HCT116 (cell line): ENCODE data around the gene BDKRB1. TPM values are rescaled to one million over a fixed set of nuclear protein-coding genes. Genes with fewer than 3 reads are reported as not detected.

Source experiments
- ATAC-seq: fragments of 200-7000 bp; cut with Tn5 transposase; 2 replicates; pipeline ENCODE4 v1.9.1; 2020; ENCODE audit warnings: mild to moderate bottlenecking, moderate library complexity
- BruUV-seq: library from RNA; stranded (reverse); fragments of 400-500 nt; replicated peaks from 2 replicates; lab custom pipeline; 2021; lab: Mats Ljungman, UMichigan
- CTCF ChIA-PET: fragments of 300-600 bp; sonication (Branson Sonifier 250); formaldehyde crosslinking; loops from one replicate; lab custom pipeline; 2021; ENCODE audit warnings: antibody characterized with exemption; lab: Charles Lee
- POLR2A ChIA-PET: fragments of 300-600, 350-600 bp; sonication (Branson Sonifier 250); formaldehyde crosslinking; loops from one replicate; lab custom pipeline; 2021; ENCODE audit warnings: antibody characterized with exemption; lab: Charles Lee
- RAD21 ChIA-PET, 2 experiments: fragments of 300-600 bp; sonication (Branson Sonifier 250); formaldehyde crosslinking; loops; one replicate each; lab custom pipeline; 2023; ENCODE audit warnings: low total read pairs in 2 of 2; ENCODE audit not compliant: uncharacterized antibody in 2 of 2, unreplicated experiment in 2 of 2, low non-redundant PET in 1 of 2; lab: Charles Lee
- DNase-seq: peaks from one replicate; pipeline ENCODE4 v3.0.0-alpha.2; 2010; ENCODE audit warnings: low read depth, low spot score
- H2AFZ ChIP-seq: fragments of 200-600 bp; shearing (Covaris generic), sonication (generic); 2 replicates; pipeline ENCODE4 v1.6.1; 2017; ENCODE audit warnings: low read depth, mixed run types, mixed read lengths, antibody characterized with exemption, low read length; ENCODE audit not compliant: poor library complexity, severe bottlenecking
- H3K27ac ChIP-seq: 2 replicates; pipeline ENCODE4 v1.5.1; 2012; ENCODE audit warnings: low read depth, low read length
- H3K27me3 ChIP-seq: fragments of 200-600 bp; sonication (generic); 2 replicates; pipeline ENCODE4 v1.6.1; 2016; ENCODE audit warnings: mixed run types, low read length, mixed read lengths; ENCODE audit not compliant: insufficient read depth
- H3K36me3 ChIP-seq, 2 experiments: fragments of 200-500 bp in 1 of 2; fragments of 200-600 bp in 1 of 2; sonication (Bioruptor generic) in 1 of 2; sonication (generic) in 1 of 2; 2 replicates each; pipeline versions ENCODE4 v1.5.1 to v1.6.1; 2014 to 2016; ENCODE audit warnings: low read length in 2 of 2, inconsistent platforms in 1 of 2, mixed read lengths in 1 of 2, mixed run types in 1 of 2; ENCODE audit not compliant: insufficient read depth in 2 of 2, control insufficient read depth in 1 of 2
- H3K4me1 ChIP-seq, 2 experiments: fragments of 200-600 bp in 1 of 2; sonication (generic) in 1 of 2; 2 replicates each; pipeline versions ENCODE4 v1.5.1 to v1.6.1; 2012 to 2017; ENCODE audit warnings: low read length in 2 of 2, inconsistent platforms in 1 of 2, mild to moderate bottlenecking in 1 of 2, mixed read lengths in 1 of 2, mixed run types in 1 of 2, moderate library complexity in 1 of 2; ENCODE audit not compliant: insufficient read depth in 2 of 2, control insufficient read depth in 1 of 2
- H3K4me2 ChIP-seq: fragments of 200-600 bp; sonication (generic); 2 replicates; pipeline ENCODE4 v1.6.1; 2017; ENCODE audit warnings: mixed run types, low read length, mixed read lengths
- H3K4me3 ChIP-seq, 2 experiments: fragments of 200-600 bp in 1 of 2; sonication (generic) in 1 of 2; replicated peaks in 1 of 2; 2 replicates each; pipeline ENCODE4 v1.5.1; 2011 to 2016; ENCODE audit warnings: low read length in 2 of 2, control low read depth in 1 of 2, low read depth in 1 of 2, mild to moderate bottlenecking in 1 of 2, mixed read lengths in 1 of 2, mixed run types in 1 of 2
- H3K79me2 ChIP-seq: fragments of 200-600 bp; sonication (generic); 2 replicates; pipeline ENCODE4 v1.6.1; 2017; ENCODE audit warnings: mild to moderate bottlenecking, mixed run types, low read length, moderate library complexity, mixed read lengths; ENCODE audit not compliant: insufficient read depth
- H3K9ac ChIP-seq: fragments of 200-600 bp; sonication (generic); 2 replicates; pipeline ENCODE4 v1.6.1; 2016; ENCODE audit warnings: low read length, mixed read lengths
- H3K9me2 ChIP-seq: fragments of 200-600 bp; sonication (generic), shearing (Covaris generic); 2 replicates; pipeline ENCODE4 v1.6.1; 2017; ENCODE audit warnings: mixed run types, mild to moderate bottlenecking, moderate library complexity; ENCODE audit not compliant: insufficient read depth
- H3K9me3 ChIP-seq, 2 experiments: fragments of 200-500 bp in 1 of 2; fragments of 200-600 bp in 1 of 2; sonication (Bioruptor generic) in 1 of 2; sonication (generic) in 1 of 2; 2 replicates each; pipeline ENCODE4 v1.6.1; 2014 to 2017; ENCODE audit warnings: low read length in 2 of 2, mixed read lengths in 2 of 2, inconsistent platforms in 1 of 2, low read depth in 1 of 2, mild to moderate bottlenecking in 1 of 2, mixed run types in 1 of 2, moderate library complexity in 1 of 2; ENCODE audit not compliant: control insufficient read depth in 1 of 2, insufficient read depth in 1 of 2
- H4K20me1 ChIP-seq: fragments of 200-600 bp; sonication (generic), shearing (Covaris generic); 2 replicates; pipeline ENCODE4 v1.6.1; 2017; ENCODE audit warnings: mixed run types, mild to moderate bottlenecking, moderate library complexity; ENCODE audit not compliant: insufficient read depth
- CBX3 ChIP-seq: IDR thresholded peaks from 2 replicates; pipeline ENCODE4 v1.6.1; 2012; ENCODE audit warnings: low read depth
- ELF1 ChIP-seq: IDR thresholded peaks from 2 replicates; pipeline ENCODE4 v1.6.1; 2012; ENCODE audit warnings: low read depth, borderline replicate concordance
- FOSL1 ChIP-seq: IDR thresholded peaks from 2 replicates; pipeline ENCODE4 v1.6.1; 2012; ENCODE audit warnings: low read depth
- JUND ChIP-seq: IDR thresholded peaks from 2 replicates; pipeline ENCODE4 v1.6.1; 2012
- POLR2AphosphoS5 ChIP-seq: IDR thresholded peaks from 2 replicates; pipeline ENCODE4 v1.6.1; 2011; ENCODE audit warnings: mild to moderate bottlenecking, low read depth, low read length, moderate library complexity
- TCF7L2 ChIP-seq: IDR thresholded peaks from 2 replicates; pipeline ENCODE4 v1.7.0; 2011; ENCODE audit warnings: borderline replicate concordance, inconsistent platforms; ENCODE audit not compliant: insufficient read depth, insufficient read length; ENCODE audit errors: extremely low read depth
- YY1 ChIP-seq: IDR thresholded peaks from 2 replicates; pipeline ENCODE4 v1.6.1; 2011; ENCODE audit warnings: low read length, low read depth, moderate library complexity, mild to moderate bottlenecking; ENCODE audit not compliant: insufficient replicate concordance; ENCODE audit errors: extremely low read depth
- intact Hi-C: fragments of 100-400 bp; cut with micrococcal nuclease; formaldehyde crosslinking; loops from 2 replicates; pipeline ENCODE4 v1.10.0; 2022
- total RNA-seq: library from RNA; stranded (reverse); gene quantifications from one replicate; pipeline ENCODE4 v1.2.1, GENCODE V29; 2021; ENCODE audit not compliant: unreplicated experiment
- TF ChIP-seq, protein P1 (sequence below), 3 experiments: fragments of 200-600 bp in 1 of 3; sonication (generic) in 1 of 3; IDR thresholded peaks in 2 of 3; conservative IDR thresholded peaks in 1 of 3; 2 replicates each; pipeline ENCODE4 v1.5.1; 2012 to 2017; ENCODE audit warnings: low read depth in 2 of 3, low read length in 2 of 3, antibody characterized with exemption in 1 of 3, borderline replicate concordance in 1 of 3, control low read depth in 1 of 3, mild to moderate bottlenecking in 1 of 3, mixed read lengths in 1 of 3, mixed run types in 1 of 3, moderate library complexity in 1 of 3; ENCODE audit not compliant: insufficient read depth in 1 of 3

The BDKRB1 gene
- total RNA-seq, 1 experiment from 2014 or later, result not detected

DNA sequence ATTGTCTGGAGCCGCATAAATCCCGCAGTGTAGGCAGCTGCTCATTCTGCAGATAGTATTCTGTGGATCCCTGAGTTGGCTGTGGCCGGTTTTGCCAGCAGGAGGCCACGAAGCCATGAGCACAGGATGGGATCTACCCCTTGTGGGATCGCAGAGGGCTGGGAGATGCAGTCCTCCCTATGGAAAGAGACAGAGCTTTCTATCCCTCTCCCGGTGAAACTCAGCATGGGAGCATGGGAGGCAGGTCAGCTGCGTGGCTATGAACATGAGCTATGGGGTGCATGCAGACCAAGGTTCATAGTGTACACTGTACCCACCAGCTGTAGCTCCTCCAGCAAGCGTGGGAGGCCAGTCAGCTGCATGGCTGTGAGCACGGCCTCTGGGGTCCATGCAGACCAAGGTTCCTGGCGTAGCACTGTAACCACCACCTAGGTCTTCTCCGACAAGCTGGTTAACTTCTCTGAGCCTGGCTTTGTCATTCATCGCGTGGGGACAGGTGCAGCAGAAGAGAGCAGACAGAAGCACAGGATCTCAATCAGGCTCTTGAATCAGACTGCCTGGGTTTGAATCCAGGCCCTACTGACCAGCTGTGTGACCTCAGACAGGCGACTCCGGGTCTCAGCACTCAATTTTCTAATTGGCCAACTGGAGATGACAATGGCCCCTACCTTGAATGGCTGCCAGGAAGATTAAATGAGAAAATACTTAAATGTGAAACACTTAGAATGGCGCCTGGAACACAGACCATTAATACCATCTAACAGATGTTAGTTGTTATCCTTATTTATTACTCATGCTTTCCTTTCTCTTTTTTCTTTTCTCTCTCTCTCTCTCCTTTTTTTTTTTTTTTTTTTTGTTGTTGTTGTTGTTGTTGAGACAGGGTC, 6.0 kb downstream of the BDKRB1 start:
- DNase-seq (no peak), ATAC-seq (peak; percentile 50; the same call in 1 of the 2 replicates)
- H3K9me2 ChIP-seq, result no peaks in the 10 kb centered on the region
- H2AFZ ChIP-seq, result no peak overlapping the region
- H3K27me3 ChIP-seq, result peaks cover 26% of the 10 kb centered on the region
- H3K4me3 ChIP-seq, result no peak overlapping the region
- H3K9me3 ChIP-seq, result no peaks in the 10 kb centered on the region
- ChIA-PET POLR2A (no interaction called here), RAD21 (no interaction called here), CTCF (interaction anchor here (1.4 kb wide), 1 partner anchor 161 kb away, joined by 3 read pairs; no protein-coding TSS in a partner anchor)
- H3K36me3 ChIP-seq, result no peaks in the 10 kb centered on the region
- H3K4me1 ChIP-seq, result no peaks in the 10 kb centered on the region
- no peak overlapping the region for H3K27ac ChIP-seq
- intact Hi-C loops, result no loop called here
- TF ChIP-seq YY1 (no peak), ELF1 (no peak), CBX3 (no peak), FOSL1 (no peak), POLR2AphosphoS5 (no peak), TCF7L2 (no peak), JUND (no peak)
- TF ChIP-seq, protein P1, sequence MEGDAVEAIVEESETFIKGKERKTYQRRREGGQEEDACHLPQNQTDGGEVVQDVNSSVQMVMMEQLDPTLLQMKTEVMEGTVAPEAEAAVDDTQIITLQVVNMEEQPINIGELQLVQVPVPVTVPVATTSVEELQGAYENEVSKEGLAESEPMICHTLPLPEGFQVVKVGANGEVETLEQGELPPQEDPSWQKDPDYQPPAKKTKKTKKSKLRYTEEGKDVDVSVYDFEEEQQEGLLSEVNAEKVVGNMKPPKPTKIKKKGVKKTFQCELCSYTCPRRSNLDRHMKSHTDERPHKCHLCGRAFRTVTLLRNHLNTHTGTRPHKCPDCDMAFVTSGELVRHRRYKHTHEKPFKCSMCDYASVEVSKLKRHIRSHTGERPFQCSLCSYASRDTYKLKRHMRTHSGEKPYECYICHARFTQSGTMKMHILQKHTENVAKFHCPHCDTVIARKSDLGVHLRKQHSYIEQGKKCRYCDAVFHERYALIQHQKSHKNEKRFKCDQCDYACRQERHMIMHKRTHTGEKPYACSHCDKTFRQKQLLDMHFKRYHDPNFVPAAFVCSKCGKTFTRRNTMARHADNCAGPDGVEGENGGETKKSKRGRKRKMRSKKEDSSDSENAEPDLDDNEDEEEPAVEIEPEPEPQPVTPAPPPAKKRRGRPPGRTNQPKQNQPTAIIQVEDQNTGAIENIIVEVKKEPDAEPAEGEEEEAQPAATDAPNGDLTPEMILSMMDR (IDR thresholded peaks at IDR 0.05 in 2 of 3, conservative IDR thresholded peaks at IDR 0.05 in 1 of 3; ENCODE audit: borderline replicate concordance in 1 of 3, insufficient read depth in 1 of 3, low read depth in 2 of 3, low read length in 2 of 3), result no peak
- H3K4me2 ChIP-seq, result no peak overlapping the region
- H3K9ac ChIP-seq, result no peak overlapping the region
- no peaks in the 10 kb centered on the region for H3K79me2 ChIP-seq
- H4K20me1 ChIP-seq, result no peaks in the 10 kb centered on the region
- BruUV-seq, result no TSS peak
